ENCODE data around the gene UBASH3A.

DNA sequence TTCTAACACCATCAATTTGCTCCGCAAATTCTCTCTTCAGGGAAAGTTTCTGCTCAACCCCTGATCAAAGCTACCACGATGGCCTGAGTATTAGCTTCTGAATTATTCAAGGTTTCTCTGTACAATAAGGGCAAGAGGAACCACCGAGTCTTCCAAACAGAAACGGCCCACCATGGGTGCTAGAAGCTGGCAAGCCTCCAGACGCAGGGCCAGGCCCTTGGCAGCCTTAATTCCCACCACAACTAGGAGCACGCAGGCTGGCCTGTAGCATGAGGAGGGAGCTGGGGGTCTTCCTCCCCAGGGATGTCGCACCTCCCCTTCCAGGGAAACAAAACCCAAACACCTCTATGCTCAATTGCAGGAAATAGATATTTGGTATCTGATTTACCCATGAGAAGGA is 81.3 kb downstream of the UBASH3A start:
- TF ChIP-seq, protein P1, sequence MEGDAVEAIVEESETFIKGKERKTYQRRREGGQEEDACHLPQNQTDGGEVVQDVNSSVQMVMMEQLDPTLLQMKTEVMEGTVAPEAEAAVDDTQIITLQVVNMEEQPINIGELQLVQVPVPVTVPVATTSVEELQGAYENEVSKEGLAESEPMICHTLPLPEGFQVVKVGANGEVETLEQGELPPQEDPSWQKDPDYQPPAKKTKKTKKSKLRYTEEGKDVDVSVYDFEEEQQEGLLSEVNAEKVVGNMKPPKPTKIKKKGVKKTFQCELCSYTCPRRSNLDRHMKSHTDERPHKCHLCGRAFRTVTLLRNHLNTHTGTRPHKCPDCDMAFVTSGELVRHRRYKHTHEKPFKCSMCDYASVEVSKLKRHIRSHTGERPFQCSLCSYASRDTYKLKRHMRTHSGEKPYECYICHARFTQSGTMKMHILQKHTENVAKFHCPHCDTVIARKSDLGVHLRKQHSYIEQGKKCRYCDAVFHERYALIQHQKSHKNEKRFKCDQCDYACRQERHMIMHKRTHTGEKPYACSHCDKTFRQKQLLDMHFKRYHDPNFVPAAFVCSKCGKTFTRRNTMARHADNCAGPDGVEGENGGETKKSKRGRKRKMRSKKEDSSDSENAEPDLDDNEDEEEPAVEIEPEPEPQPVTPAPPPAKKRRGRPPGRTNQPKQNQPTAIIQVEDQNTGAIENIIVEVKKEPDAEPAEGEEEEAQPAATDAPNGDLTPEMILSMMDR (IDR thresholded peaks at IDR 0.05), result no peak
- TF ChIP-seq POLR2AphosphoS5 (IDR thresholded peaks at IDR 0.05), result no peak
- TF ChIP-seq POLR2A (IDR thresholded peaks at IDR 0.05), result no peak
